DND-41 (cell line): Measurements from ENCODE around the gene LTBP3.

ENCODE experiments used
- ATAC-seq: fragments of 200-7000 bp; cut with Tn5 transposase; 3 replicates; pipeline ENCODE4 v1.9.1; 2021; ENCODE audit warnings: low read depth; ENCODE audit not compliant: insufficient read depth
- DNase-seq: peaks from one replicate; pipeline ENCODE4 v3.0.0-alpha.2; 2020
- H2AFZ ChIP-seq: 2 replicates; pipeline ENCODE4 v1.6.0; 2012; ENCODE audit warnings: low read depth, low read length
- H3K27ac ChIP-seq: 2 replicates; pipeline ENCODE4 v1.5.1; 2012; ENCODE audit warnings: low read length, inconsistent platforms
- H3K27me3 ChIP-seq: fragments of 200-600 bp; sonication (generic); 2 replicates; pipeline ENCODE4 v1.6.0; 2012; ENCODE audit warnings: low read length, mild to moderate bottlenecking, inconsistent platforms; ENCODE audit not compliant: insufficient read depth, poor library complexity
- H3K36me3 ChIP-seq: 2 replicates; pipeline ENCODE4 v1.5.1; 2012; ENCODE audit warnings: low read length, inconsistent platforms; ENCODE audit not compliant: insufficient read depth
- H3K4me1 ChIP-seq: 2 replicates; pipeline ENCODE4 v1.5.1; 2012; ENCODE audit warnings: mild to moderate bottlenecking, low read length; ENCODE audit not compliant: insufficient read depth
- H3K4me2 ChIP-seq: 2 replicates; pipeline ENCODE4 v1.6.0; 2012; ENCODE audit warnings: mild to moderate bottlenecking, moderate library complexity, low read length, inconsistent platforms; ENCODE audit not compliant: insufficient read depth
- H3K4me3 ChIP-seq, 2 experiments: fragments of 200-600 bp in 1 of 2; shearing (Covaris generic) in 1 of 2; 2 replicates each; pipeline ENCODE4 v1.5.1; 2012 to 2016; ENCODE audit warnings: inconsistent platforms in 2 of 2, low read length in 2 of 2, mild to moderate bottlenecking in 2 of 2, low read depth in 1 of 2, moderate library complexity in 1 of 2
- H3K79me2 ChIP-seq: 2 replicates; pipeline ENCODE4 v1.6.0; 2012; ENCODE audit warnings: low read length, inconsistent platforms; ENCODE audit not compliant: insufficient read depth
- H3K9ac ChIP-seq: 2 replicates; pipeline ENCODE4 v1.6.0; 2012; ENCODE audit warnings: low read depth, mild to moderate bottlenecking, inconsistent platforms, low read length, moderate library complexity
- H3K9me3 ChIP-seq: 2 replicates; pipeline ENCODE4 v1.5.1; 2012; ENCODE audit warnings: low read length, moderate library complexity, mild to moderate bottlenecking, inconsistent platforms; ENCODE audit not compliant: insufficient read depth, severe bottlenecking
- H4K20me1 ChIP-seq: 2 replicates; pipeline ENCODE4 v1.6.0; 2012; ENCODE audit warnings: low read length; ENCODE audit not compliant: insufficient read depth
- CTCF ChIP-seq: IDR thresholded peaks from 2 replicates; pipeline ENCODE4 v1.5.1; 2012; ENCODE audit warnings: borderline replicate concordance, low read length, moderate library complexity, mild to moderate bottlenecking; ENCODE audit not compliant: poor library complexity, severe bottlenecking; ENCODE audit errors: extremely low read depth
- EZH2 ChIP-seq: IDR thresholded peaks from 3 replicates; pipeline ENCODE4 v1.6.1; 2012; ENCODE audit warnings: borderline replicate concordance, low read depth, mild to moderate bottlenecking, moderate library complexity, low read length, inconsistent platforms; ENCODE audit not compliant: severe bottlenecking

Gene LTBP3

GRCh38 chr11:65506772-65507505 is 51.2 kb downstream of the LTBP3 start:
- no peak for TF ChIP-seq CTCF
- TF ChIP-seq EZH2 = no peak
- Histone ChIP-seq H4K20me1 (peaks cover 53% of the 10 kb centered on the region), H2AFZ (no peak overlapping the region), H3K27me3 (no peaks in the 10 kb centered on the region), H3K36me3 (peaks cover 45% of the 10 kb centered on the region), H3K4me3 (no peak overlapping the region), H3K4me1 (peaks cover 43% of the 10 kb centered on the region), H3K9ac (no peak overlapping the region), H3K4me2 (peak overlapping the region; percentile 84; the same call in 1 of the 2 replicates), H3K9me3 (no peaks in the 10 kb centered on the region), H3K27ac (peak overlapping the region; percentile 45), H3K79me2 (peaks cover 58% of the 10 kb centered on the region)
- DNase-seq (peak; percentile 65), ATAC-seq (peak; percentile 54)

GRCh38 chr11:65506290-65506771 is 51.8 kb downstream of the LTBP3 start:
- no peak overlapping the region for H2AFZ ChIP-seq
- DNase-seq (no peak), ATAC-seq (no peak)
- TF ChIP-seq EZH2 = no peak
- no peak for TF ChIP-seq CTCF
- peaks cover 51% of the 10 kb centered on the region for H3K36me3 ChIP-seq
- peak overlapping the region; percentile 54; the same call in 1 of the 2 replicates for H3K27ac ChIP-seq
- H3K4me3 ChIP-seq = peak overlapping the region in 1 of 2 experiments; percentile 89; a peak in 2 of 4 replicates
- peaks cover 59% of the 10 kb centered on the region for H4K20me1 ChIP-seq
- H3K9ac ChIP-seq = peak overlapping the region; percentile 96; the same call in 1 of the 2 replicates
- peaks cover 64% of the 10 kb centered on the region for H3K79me2 ChIP-seq
- H3K9me3 ChIP-seq = no peaks in the 10 kb centered on the region
- peaks cover 43% of the 10 kb centered on the region for H3K4me1 ChIP-seq
- no peaks in the 10 kb centered on the region for H3K27me3 ChIP-seq
- H3K4me2 ChIP-seq = peak overlapping the region; percentile 84

GRCh38 chr11:65505466-65506289 is 52.5 kb downstream of the LTBP3 start:
- H3K36me3 ChIP-seq = peaks cover 57% of the 10 kb centered on the region

More at GRCh38 chr11:65505466-65506289, 52.5 kb downstream of the LTBP3 start:
- peaks cover 71% of the 10 kb centered on the region for H3K79me2 ChIP-seq
- H3K4me3 ChIP-seq = peak overlapping the region; percentile 89 to 98; a peak in 3 of 4 replicates
- no peak overlapping the region for H2AFZ ChIP-seq
- DNase-seq (no peak), ATAC-seq (no peak)
- no peaks in the 10 kb centered on the region for H3K27me3 ChIP-seq
- peak overlapping the region; percentile 96 for H3K9ac ChIP-seq
- H4K20me1 ChIP-seq = peaks cover 66% of the 10 kb centered on the region
- H3K4me2 ChIP-seq = peak overlapping the region; percentile 84
- no peak for TF ChIP-seq CTCF
- no peak for TF ChIP-seq EZH2
- peak overlapping the region; percentile 54; the same call in 1 of the 2 replicates for H3K27ac ChIP-seq
- H3K9me3 ChIP-seq = no peaks in the 10 kb centered on the region
- H3K4me1 ChIP-seq = peaks cover 42% of the 10 kb centered on the region
